Effector CD4-positive, alpha-beta T cell (primary cell): ENCODE results near the gene NKAIN2.
"Not testable (repeated sequence)": the region's sequence is repeated elsewhere in the genome, so short reads cannot be mapped to it uniquely, and the experiment has no call there.

Experiments
- DNase-seq: peaks from one replicate; pipeline ENCODE4 v3.0.0-alpha.2; 2020

NKAIN2 gene

DNA sequence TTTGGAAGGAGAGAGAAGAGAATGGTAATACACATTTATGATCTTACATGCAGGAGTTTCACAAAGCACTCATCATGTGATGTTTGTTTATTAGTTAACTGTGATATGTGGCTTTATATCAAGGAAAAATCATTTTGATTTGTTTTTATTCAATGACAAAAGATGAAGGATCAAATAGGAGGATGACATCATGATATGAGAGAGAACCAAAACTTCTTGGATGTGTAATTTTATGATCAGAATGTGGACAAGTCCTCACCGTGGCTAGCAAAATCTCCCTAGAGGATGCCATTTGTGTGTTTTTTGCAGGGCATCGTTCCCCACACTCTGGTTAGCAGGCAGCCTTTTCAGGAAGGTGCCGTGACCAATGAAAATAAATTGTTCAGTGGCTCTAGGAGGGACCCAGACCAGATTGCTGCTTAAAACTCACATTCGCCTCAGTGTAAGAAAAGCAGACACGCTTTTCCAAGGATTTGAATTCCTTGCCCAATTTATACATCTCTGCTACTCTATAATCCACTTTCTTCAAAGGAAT is 552.7 kb downstream of the NKAIN2 start:
- DNase-seq = no peak

DNA sequence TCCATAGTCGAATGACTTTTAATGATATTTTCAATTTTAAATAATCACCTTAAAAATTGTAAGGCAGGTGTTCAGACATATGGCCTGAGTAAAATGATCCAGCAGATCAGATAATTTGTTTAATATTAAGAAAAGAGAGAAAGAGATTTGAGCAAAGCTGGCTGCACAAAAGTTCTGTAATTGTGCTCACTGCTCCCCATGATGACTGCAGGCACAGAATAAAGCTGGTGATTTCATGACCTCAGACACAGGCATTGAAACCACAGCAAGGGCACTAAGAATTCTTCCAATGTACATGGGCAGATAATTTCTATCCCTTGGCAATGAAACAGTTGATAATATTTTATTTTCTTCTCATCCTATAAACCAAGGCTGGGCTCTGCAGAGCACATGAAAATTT is 553.1 kb downstream of the NKAIN2 start:
- no peak for DNase-seq

DNA sequence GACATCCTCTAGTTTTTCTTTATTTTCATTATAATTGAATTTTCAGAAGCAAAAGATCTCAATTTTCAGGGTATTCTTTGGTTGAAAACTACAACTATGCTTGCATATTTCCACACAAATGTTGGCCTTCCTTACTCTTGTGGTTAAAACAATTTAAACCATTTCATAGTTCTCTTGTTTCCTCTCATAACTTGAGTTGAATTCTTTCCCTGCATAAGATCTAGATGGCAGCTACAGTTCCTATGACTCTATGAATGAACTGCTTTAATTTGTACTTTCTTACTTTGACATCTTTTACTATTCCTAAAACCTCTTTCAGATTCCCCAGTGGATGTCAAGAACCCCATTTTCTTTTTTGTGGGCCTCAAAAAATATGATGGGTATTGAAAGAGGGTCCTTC is 564.5 kb downstream of the NKAIN2 start:
- DNase-seq = no peak

DNA sequence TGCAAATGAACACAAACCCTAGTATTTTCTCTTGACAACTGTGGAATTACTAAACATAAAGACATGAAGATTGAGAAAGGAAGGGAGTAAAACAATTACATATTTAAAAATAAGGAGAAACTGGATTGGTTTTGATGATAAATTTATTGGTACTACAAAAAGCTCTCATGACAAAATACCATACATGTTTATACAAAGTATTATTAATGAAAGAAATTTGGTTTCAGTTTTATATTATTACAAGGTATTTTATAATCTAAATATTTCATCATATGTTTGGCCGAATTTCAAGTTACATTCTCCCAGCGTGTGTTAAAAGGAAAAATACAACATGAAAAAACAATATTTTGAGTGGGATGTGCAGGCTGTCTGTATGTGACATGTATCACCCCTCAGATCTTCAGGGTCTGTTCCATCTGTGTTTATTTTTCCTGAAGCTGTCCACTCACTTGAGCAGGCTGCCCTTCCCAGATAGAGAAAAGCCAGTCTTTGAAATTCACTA is 568.4 kb downstream of the NKAIN2 start:
- DNase-seq = no peak

DNA sequence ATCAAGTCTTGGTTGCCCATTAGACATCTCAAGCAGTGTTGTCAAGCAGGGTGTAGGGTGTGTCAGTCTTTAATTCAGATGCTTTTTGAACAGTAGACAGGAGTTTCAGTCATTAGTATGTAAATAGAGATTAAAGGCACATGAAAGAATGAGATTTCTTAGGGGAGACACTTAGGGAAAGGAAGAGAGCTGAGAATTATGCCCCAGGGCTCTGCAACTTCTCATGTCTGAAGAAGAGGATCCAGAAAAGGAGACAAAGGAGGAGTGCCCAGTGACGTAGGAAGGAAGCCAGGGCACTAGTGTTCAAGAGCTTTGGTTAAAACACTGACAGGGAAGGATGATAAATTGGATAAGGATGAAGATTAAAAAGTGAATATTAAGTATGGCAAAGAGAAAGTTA is 569.7 kb downstream of the NKAIN2 start:
- no peak for DNase-seq

DNA sequence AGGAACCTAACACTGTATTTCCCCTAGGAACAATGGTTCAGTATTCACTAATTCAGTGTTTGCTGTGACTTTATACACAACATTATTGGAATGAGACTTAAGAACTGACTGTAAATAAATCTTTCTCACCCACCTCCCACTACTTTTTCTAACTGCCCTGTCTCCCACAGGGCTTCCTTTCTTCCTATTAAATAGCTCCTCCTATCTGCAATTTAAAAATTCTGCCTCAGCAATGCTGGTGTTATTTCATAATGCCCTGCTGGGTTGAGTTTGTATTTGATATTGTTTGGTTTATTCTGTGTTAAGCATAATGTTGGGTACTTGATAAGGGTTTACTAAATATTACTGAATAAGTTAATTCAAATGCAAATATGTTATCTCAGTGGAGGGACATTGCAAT is 585.5 kb downstream of the NKAIN2 start:
- no peak for DNase-seq

DNA sequence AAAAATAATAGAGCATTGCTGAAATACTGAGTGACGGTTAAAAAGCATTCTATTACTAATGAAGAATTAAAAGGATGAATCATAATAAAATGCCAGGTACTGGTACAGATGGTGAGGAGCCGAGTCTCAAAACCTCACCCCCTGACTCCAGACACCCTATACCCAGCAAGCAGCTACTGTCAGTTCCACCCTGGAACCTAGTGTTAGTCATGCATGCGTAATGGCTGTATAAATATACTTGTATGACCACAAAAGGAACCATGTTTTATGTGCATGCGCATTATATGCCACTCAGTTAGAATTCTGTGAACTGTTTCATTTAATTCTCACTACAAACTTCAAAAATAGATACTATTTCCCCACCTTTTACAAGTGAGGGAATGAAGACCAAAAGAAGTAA is 589.9 kb downstream of the NKAIN2 start:
- DNase-seq = no peak

DNA sequence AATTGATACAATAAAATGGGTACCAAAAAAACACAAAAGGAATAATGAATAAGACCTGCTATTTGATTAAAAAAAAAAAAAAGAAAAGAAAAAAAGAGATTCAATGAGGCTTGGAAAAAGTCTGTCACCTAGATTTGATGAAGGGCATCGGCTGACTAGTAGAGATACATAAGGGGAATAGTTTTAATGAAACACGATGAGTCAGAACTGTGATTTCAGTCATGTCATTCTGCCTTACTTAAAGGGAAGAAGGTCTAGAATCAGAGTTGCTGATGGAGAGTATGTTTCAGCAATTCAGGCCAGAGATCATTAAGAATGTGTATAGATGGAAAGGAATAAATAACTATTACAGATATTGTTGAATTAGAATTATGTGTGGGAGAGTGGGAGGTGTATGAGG is 592.7 kb downstream of the NKAIN2 start:
- no peak for DNase-seq

DNA sequence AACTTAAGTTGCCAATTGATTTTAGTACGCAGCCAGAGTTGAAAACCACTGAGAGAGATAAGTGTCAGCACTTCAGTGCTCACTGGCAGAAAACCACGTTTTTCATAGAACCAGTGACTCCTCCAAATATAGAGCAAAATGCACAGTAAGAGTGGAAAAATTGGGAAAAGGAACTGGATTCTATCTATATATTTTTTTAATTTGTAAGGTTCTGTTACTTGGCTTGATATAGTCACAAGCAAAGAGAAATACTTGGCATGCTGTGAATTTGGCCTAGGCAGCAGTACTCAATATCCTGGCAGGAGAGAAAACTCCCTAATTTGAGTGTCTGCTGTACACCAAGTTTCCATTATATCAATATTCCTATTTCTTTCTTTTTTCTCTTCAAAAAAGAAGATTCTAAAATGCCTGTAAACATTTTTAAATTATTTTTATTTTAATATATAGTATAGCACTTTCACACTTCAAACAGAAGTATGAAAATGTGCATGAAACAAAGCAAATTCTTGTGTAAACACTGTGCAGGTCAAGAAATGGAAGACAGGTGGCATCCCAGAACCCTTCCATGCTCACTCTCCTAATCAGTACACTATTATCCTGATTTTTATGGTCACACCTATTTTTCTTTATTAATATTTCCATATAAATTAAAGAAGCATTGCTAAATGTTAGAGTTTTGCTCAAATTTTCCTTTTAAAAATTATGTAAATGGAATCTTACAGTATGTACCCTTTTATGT is 596.8 kb downstream of the NKAIN2 start:
- DNase-seq = no peak

DNA sequence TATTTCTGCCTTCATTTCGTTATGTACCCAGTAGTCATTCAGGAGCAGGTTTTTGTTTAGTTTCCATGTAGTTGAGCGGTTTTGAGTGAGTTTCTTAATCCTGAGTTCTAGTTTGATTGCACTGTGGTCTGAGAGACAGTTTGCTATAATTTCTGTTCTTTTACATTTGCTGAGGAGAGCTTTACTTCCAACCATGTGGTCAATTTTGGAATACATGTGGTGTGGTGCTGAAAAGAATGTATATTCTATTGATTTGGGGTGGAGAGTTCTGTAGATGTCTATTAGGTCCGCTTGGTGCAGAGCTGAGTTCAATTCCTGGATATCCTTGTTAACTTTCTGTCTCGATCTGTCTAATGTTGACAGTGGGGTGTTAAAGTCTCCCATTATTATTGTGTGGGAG is 606.8 kb downstream of the NKAIN2 start:
- DNase-seq = not testable (repeated sequence)

DNA sequence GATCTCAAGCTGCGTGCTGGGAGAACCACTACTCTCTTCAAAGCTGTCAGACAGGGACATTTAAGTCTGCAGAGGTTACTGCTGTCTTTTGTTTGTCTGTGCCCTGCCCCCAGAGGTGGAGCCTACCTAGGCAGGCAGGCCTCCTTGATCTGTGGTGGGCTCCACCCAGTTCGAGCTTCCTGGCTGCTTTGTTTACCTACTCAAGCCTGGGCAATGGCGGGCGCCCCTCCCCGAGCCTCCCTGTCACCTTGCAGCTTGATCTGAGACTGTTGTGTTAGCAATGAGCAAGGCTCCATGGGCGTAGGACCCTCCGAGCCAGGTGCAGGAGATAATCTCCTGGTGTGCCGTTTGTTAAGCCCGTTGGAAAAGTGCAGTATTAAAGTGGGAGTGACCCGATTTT is 609.0 kb downstream of the NKAIN2 start:
- DNase-seq = not testable (repeated sequence)

DNA sequence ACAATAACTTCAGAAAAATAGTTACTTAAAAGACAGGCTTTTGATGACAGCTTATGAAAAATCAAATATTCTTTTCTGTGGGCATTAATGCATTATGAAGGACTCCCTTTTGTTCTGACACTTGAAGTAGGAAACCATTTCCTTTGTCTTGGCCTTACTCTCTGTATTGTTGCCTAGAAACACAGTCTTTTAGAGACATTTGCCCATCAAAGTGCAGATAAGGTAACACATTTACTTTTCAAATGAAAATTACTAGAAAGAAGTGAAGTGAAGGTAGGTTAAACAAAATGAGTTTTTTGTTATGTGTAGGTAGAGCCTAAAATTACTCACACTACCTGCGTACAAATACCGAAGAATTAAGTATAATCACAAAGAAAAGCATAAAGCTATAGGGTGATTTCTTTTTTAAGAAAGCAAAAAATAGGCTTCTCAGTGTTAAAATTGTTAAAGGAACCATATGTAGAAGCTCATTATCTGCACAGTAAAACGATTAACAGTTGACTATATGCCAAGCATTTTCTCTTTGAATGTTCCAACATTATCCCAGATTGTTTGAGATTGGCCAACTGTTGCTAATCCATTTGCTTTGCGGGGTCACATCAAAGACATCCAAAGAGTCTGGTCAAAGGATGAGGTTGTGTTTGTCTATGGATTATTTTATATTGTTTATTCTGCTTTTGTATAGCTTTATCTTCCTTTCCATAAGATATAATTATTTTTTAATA is 616.6 kb downstream of the NKAIN2 start:
- DNase-seq = no peak

DNA sequence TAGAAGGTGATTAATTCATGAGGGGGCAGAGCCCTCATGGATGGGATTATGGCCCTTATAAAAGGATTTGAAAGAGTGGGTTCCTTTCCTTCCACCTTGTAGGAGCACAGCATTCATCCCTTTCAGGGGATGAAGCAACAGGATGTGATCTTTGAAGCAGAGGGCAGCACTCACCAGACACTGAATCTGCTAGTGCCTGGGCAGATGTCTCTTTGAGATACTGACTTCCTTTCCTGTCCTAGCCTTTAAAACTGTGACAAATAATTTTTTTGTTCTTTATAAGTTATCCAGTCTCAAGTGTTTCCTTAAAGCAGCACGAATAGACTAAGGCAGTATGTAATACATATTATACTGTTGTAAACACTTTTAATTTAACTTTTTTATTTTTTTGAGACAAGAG is 620.0 kb downstream of the NKAIN2 start:
- DNase-seq = no peak

DNA sequence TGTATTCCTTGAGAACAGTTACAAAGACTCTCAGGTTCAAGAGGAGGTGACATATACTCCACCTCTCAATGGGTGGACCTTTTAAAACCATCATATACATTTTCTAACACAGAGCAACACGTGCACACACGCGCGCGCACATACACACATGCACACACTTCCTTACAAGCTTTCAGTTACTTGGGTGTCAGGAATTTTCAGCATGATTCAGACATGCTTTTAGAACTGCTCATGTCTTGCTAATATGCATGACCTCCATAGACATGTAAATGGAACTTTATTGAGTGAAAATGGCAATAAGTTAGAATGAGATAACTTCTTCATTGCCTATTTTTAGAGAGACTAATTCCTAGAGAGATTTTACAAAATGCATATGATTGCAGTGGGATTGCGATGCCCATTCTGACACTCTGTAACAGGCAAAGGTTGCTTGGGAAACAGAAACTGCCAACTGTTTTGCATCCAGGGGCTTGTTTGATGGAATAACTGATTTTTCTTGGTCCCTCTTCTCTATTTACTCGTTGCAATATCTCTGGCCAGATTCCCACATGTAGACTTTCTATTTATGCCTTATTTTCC is 627.2 kb downstream of the NKAIN2 start:
- no peak for DNase-seq

DNA sequence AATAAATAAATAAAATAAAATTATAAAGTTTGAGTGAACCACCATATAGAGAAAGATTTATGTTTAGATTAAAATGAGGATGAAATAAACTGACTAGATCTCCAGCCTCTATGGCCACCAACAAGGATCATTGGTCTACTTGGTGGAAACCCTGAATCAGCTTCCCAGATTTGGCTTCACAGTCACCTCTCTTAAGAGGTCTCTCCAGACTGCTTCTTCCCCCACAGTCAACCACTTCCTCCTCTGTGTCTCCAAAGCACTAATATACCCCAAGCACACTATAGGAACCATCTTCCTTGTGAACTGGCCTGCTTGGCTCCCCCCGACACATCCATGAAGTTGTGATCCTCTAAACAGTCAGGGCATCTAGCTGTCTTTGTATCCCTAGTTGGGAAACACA is 629.0 kb downstream of the NKAIN2 start:
- DNase-seq = no peak

DNA sequence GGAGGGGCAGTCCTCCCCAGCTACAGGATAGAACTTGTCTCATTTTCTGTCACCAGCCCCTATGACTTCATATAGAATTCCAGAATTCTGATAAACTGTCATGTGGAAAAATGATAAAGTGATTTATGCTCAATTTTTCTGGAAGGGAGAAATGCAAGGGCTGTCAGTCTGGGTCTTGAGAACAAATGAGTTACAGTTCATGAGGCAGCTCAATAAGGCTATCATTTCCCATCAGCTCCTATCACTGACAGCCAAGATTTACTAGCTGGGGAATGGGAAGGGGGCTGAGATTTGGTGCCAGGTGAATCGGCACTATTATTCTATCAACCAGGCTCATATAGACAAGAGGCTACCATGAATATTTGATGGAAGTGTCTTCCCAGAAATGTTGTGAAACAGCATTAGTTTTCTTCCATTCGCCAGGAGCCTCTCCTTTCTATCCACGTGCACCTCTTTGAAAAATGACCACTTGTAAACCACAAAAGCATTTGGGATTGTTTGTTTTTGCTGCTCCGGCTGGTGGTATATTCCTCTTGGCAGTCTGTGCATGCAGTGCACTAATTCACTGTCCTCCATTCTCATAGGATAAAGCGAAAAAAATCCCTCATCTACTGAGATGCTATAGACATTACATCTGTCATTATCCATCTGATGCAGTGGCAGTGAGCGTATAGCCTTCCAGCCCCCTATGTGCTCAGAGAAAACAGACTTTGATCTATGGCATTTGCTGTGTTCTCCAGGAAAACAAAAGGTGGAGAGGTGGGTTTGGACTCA is 629.9 kb downstream of the NKAIN2 start:
- no peak for DNase-seq

DNA sequence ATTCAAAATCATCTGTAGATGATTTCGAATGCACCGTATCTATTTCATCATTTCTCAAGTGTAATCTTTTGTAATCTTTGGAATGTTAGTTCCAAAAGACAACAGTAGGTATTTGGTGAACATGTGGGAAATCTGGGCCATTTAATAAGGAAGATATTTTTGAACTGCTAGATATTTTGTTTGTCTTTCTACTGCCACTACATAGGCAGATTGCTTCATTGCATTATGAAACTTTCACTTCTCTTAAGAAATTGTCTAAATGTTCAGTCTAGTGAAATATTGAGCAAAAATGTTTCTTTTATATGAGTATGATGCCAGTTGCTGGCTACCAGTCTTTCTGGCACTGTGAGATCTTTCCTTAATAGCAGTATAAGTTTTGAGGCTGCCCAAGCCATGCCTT is 630.8 kb downstream of the NKAIN2 start:
- DNase-seq = no peak

DNA sequence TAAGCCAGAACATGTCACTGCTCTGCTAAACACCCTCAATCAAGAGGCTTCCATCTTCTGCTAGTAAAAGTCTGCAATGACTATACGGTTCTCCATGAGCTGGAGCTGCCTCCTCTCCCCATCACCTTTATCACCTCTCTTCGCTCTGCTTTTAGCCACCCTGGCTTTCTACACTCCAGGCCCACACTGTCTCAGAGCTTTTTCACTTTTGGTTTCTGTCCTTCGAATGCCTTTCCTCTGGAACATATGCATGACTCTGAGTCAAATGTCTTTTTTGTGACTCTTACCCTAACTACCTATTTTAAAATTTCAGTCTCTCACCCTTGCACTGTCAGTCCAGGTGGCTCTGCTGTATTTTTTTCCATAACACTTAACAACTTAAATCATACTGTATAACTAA is 633.1 kb downstream of the NKAIN2 start:
- DNase-seq = no peak

DNA sequence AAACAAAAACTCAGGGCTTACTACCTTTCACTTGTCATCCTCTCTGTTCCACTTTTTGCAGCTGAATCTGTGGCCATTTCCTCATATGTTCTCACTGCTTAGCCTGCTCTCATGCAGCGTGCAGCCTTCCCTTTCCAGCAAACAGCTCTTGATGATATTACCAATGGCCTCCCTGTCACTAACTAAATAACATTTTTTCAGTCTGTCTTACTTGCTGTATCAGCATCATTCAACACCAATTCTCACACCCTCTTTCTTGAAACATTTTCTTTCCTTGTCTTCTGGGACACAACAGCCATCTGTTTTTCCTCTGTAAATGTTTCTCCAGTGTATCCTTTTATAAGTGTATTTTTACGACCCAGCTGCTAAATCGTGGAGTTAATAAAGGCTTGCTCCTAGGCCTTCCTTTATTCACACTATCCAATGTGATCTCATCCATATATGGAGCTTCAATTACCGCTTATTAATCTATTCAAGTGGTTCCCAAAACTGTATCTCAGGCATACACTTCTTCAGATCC is 634.9 kb downstream of the NKAIN2 start:
- no peak for DNase-seq

DNA sequence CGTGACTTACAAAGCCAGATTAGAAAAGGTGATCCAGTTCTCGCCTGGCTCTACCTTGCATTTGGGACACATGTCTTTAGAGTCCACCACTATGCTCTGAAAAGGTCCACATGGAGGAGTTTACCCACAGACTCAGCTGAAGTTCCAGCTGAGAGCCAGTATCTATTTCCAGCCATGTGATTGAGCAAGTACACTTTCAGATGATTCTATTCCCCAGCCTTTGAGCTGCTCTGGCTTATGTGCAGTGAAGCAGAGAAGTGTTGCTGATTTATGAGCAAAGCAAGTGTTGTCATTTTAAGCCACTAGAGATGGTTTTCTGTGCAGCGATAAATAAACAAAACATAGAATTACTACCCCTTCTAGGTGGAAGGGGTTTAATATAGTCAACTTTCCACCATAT is 637.8 kb downstream of the NKAIN2 start:
- no peak for DNase-seq

DNA sequence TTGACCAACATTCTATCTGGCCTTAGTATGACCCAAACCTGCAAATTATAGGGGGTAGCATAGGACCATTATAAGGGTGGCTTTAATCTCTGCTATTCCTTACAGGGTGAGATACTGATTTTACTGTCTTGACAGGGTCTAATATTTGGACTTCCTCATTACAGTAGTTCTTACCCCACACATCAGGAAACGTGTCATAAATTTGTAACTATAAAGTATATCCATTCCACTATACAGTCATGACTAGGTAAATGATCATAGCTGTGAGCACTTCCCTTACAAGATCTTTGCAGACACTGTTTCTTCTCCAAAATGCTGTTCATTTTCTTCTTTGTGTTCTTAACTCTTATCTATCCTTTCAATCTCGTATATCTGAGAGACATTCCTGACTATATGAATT is 639.9 kb downstream of the NKAIN2 start:
- no peak for DNase-seq

DNA sequence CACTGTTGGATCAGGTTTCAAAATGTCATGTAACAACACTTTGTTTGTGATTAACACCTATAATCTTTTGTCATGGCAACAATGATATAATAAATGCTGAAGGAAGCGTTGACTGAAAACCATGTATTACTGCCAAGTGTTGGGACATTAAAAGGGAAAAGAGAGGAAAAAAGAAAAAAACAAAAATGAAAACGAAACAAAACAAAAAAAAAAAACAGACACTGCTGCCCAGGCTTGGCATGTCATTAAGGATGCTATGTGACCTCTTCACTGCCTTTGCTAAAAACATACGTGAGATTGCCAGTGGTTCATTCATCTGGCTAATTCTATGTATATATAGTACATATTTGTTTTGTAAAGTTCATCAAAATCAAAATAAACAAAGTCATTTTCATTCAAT is 641.9 kb downstream of the NKAIN2 start:
- DNase-seq = no peak

DNA sequence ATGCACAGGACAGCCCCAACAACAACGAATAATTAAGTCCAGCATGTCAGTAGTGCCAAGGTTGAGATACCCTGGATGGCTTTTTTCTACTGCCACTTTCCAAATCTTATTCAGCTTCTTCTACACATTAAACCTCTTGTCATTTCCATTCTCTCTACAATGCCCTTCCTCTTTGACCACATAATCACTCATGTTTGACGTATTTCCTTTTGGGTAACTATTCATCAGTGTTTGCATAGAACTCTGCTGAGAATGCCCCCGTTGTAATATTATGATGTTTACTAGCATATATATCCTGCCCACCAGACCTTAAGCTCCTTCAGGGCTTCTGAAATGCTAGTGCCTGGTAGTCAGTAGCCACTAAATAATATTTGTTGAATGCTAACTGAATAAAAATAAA is 643.3 kb downstream of the NKAIN2 start:
- no peak for DNase-seq
